HPDE6-E6E7 (cell line): ENCODE results near the gene GALNT2.
A peak's percentile ranks its signal among the peaks of the same experiment; 100 is the strongest.

Experiments used
- DNase-seq: peaks from one replicate; pipeline ENCODE4 v3.0.0; 2011; ENCODE audit warnings: missing footprints; ENCODE audit errors: extremely low spot score

GALNT2 gene

DNA sequence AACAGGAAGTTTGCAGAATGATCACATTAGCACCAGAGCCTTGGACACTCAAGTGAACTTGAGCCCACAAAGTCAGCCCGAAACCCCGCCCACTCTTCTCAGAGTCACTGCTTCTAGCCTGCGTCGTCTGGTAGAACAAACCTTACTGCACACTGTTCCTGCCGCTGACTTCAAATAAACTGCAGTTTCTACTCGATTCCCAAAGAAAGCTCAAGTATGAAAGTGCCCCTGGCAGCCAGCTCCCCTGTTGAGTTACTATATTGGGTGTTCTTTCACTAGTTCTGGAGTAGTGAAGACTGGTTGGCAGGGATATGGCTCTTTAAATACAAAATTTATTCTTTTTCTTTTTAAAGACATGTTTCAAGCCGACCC lies 164.7 kb downstream of the GALNT2 start:
- no peak for DNase-seq

DNA sequence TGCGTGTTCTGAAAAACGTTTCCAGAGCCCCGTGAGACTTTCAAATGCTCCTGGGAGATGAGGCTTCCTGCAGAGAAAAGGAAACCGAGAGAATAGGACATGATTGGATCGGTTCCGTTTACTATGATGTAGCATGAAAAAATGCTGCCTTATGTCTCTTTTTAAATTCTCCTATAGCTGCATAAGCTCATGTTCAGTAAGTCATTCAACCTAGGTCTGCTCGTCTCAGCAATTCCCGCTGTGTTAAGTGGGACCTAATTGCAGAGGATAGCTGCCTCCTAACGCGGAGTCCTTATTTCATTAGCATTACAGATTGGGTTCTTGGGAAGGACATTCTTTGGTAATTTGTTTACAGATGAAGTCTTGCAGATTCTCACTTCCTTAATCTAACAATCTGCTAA lies 165.3 kb downstream of the GALNT2 start:
- DNase-seq: no peak

DNA sequence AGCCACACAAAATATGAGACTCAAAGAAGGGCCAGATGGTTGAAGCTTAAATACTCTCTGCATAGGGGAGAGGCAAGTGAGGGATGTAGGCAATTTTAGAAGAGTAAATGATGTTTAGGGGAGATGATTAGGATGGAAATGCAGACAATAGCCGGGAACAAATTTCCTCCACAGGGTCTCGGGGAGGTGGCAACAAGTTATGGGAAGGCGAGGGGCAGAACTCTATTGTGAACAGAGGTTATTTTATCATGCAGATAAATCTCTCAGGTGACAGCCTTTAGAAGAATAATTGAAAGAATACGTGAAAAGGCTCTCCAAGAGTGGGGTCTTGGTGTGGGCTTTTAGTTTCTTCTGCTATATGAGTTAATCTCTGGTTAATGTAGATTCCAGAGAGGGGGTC lies 166.7 kb downstream of the GALNT2 start:
- no peak for DNase-seq

DNA sequence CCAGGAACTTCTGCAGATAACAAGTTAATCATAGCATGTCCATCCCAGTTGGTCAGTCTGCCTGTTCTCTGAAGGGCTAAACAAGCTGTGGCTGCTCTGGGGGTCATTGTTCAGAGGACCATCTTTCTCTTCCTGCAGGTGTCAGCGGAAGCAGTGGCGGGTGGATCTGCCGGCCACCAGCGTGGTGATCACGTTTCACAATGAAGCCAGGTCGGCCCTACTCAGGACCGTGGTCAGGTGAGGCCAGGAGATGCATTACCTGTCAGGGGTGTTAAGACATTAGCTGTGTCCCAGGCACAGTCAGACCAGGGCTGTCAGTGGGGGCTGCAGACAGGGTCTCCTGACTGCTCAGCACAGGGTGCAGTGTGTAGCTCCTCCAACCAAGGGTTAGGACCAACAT lies 168.8 kb downstream of the GALNT2 start:
- DNase-seq: no peak

DNA sequence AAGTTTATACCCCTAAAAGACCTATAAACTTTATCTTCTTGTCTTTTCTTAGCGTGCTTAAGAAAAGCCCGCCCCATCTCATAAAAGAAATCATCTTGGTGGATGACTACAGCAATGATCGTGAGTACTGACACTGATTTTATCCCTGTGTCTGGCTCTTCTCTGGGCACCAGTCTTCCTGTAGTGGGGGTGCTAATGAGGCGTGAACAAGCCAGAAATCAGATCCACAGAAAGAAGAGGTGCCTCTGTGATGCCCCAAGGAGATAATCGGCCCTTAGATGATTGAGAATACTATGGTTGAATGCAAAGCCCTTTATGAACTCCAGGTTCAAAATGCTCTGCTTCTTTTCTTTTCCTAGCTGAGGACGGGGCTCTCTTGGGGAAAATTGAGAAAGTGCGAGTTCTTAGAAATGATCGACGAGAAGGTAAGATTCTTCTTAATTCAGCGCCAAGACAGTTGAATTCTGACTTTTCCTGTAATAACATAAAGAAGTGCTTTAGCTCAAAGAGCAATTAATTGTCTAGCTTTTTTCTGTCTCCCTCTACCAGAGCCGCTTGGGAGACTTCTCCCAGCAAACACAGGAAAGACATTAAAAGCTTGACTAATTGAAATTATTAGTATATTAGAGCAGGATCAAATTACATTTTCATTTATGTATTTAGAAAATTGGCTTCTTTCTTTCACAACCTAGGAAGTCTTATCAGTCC lies 169.4 kb downstream of the GALNT2 start:
- no peak for DNase-seq

DNA sequence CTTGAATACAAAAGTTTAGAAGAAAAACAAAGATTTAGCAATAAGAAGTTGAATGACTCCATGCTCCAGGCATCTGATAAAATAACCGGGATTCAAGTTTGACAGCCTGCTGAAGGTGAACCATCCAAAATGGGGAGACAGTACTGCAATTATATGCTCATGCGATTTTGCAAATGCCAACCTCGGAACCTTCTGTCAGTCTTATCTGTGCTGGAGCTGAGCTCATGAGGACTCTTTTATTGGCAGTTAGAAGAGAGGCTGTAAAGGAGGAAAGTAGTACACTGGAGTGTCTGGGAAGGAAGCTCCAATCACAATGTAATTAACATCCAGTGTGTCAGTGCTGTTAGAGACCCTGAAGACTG lies 170.0 kb downstream of the GALNT2 start:
- DNase-seq: no peak

DNA sequence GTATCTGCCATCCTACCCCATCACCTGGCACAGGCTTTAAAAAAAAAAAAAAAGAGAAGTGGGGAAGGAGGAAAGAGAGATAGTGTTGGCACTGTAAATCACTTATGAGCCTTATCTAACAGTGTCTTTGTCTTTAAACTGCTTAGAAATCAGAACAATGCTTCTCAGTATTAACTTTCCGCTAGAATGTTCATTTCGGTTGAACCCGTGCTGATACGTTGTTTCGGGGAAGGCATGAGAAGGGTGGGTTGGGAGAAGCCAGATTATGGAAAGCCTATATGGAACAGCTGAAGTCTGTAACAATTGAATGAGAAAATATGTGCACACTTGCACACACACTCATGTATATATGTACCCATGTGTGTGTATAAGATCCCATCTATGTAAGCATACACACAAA lies 170.8 kb downstream of the GALNT2 start:
- DNase-seq: no peak

DNA sequence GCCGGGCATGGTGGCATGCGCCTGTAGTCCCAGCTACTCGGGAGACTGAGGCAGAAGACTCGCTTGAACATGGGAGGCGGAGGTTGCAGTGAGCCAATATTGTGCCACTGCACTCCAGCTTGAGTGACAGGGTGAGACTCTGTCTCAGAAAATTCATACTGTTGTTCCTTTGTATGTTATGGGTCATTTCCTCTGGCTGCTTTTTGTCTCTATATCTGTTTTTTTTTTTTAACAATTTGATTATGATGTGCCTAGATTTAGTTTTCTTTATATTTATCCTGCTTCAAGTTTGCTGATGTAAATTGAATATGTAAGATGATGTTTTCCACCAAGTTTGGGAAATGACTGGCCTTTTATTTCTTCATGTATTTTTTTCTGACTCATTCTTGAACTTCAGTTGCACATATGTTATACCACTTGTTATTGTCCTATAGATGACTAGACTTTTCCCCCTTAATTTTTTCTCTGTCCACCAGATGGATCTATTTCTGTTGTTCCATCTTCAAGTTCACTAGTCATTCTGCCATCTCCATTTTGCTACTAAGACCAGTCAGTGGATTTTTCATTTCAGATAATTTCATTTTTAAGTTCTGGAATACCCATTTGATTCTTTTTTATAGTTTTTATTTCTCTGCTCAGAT lies 173.5 kb downstream of the GALNT2 start:
- DNase-seq: no peak

DNA sequence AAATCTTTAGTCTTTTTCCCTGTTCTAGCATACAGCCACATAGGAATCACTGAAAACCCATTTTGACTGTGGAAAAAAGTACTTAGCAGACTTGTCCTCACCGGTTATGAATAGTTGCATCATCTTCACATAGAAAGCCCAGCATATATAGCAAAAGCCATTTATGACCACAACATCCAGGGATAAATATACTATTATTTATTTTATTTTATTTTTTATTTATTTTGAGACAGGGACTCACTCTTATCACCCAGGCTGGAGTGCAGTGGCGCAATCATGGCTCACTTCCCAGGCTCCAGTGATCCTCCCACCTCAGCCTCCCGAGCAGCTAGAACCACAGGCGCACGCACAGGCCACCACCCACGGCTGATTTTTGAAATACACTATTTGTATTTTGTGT lies 175.3 kb downstream of the GALNT2 start:
- DNase-seq: no peak

DNA sequence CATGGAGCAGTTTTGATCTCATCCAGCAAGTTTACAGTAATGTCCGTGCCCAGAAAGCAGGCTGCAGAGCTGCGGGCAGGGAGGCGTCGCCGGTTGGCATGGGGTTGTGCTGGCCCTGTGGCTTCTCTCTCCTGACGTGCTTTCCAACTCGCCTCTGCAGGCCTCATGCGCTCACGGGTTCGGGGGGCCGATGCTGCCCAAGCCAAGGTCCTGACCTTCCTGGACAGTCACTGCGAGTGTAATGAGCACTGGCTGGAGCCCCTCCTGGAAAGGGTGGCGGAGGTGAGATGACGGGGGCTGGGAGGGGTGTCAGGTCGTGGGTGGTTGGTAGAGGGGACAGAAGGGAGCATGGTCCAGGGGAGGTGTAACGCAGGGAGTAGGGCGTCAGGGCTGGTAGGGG lies 176.1 kb downstream of the GALNT2 start:
- no peak for DNase-seq

DNA sequence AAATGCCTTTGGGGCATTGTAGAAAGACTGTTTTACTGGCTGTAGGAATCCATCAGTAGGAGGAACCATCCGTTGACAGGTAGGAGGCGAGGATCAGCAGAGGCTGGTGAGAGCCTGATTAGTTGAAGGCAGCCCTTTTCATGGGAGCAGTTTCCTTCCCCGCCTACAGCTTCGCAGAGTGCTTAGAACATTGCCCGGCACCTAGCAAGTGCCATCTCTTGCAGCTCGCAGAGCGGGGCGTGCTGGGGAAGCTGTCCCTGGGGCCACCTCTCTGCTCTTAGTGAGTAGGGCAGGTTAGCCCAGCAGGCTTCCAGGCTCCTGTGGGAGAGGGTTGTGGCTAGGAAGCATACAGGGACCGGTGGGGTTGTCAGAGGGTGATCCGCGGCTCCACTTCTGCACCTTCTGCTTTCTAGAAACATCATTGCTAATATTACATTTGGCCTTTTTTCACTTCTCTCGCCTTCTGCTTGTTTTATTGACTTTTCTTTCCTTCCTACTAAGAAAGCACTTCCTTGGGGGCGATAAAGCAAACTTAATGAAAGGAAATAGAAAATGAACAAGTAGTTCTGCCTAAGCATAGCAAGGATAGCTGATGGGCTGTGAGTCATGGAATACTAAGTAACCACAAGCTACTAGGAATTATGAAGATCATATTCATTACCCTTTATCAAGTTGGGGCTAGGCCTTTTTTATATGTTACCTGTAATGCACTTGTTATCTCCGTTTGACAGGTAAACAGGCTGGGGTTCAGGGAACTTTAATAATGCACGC lies 176.7 kb downstream of the GALNT2 start:
- peak; percentile 17 for DNase-seq

DNA sequence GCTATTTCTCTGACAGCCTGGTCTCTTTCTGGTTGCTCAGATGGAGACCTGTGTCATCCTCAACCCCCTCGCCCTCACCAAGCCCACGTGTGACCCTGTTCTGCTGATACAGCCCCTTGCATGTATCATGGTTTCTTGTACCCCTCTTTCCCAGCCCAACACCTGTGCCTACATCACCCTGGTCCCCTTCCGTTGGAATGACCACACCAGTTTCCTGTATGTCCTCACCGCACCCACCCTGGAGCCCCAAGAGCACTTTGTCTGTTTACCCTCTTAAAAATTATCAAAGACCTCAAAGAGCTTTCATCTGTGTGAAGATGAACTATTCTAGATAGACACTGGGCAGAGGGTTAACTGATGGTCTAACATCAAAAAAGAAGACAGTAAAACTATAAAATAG lies 179.5 kb downstream of the GALNT2 start:
- DNase-seq: no peak

DNA sequence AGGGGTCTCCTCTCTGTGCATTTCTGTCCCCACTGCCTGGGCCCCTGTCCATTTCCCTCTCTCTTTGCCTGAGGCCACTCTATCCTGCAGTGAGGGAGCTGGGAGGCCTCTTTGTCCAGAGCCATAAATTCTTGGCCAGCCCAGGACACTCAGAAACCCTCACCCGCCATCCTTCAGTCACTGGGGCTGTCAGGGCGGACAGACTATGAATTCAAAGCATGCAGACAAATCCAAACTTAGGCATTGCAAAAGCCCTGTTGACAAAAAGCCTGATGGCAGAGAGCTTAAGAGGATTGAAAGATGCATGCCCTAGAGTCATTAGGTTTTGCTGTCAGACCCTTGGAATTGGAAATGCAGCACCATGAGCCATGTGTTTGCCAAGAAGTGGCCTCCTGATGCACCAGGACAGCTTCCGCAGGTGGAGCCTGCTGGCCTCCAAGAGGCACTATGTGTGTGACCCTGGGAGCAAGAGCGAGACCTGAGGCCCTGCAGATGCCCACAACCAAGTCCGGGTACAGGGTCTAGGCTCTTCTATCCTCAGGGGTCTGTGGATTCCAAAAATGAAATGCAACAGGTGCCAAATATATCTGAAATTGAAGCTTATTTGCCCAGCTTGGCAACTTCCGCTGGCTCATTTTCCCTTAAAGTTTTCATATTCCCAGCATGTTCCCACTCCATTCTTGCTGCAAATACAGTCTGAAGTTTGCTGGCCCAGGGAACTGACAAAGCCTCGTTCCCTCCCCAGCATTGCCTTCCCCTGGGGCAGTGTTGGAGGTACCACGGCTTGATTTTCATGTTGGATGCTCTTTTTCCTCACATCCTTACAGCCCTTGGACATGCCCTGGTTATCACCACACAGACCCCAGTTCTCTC lies 181.2 kb downstream of the GALNT2 start:
- no peak for DNase-seq

DNA sequence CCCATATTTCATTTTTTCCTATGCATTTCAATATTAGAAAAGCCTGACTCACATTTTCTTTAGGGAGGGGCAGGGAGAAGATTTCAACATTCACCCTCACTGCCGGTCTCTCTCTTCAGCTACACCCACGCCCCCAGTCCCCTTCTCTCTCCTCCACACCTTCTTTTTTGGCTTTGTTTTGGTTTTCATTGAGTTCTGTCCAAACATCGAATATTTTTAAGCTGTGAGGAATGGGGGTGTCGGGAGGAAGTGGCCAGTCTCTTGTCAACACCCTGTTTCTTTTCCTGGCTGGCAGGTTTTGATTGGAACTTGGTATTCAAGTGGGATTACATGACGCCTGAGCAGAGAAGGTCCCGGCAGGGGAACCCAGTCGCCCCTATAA lies 181.8 kb downstream of the GALNT2 start:
- no peak for DNase-seq

DNA sequence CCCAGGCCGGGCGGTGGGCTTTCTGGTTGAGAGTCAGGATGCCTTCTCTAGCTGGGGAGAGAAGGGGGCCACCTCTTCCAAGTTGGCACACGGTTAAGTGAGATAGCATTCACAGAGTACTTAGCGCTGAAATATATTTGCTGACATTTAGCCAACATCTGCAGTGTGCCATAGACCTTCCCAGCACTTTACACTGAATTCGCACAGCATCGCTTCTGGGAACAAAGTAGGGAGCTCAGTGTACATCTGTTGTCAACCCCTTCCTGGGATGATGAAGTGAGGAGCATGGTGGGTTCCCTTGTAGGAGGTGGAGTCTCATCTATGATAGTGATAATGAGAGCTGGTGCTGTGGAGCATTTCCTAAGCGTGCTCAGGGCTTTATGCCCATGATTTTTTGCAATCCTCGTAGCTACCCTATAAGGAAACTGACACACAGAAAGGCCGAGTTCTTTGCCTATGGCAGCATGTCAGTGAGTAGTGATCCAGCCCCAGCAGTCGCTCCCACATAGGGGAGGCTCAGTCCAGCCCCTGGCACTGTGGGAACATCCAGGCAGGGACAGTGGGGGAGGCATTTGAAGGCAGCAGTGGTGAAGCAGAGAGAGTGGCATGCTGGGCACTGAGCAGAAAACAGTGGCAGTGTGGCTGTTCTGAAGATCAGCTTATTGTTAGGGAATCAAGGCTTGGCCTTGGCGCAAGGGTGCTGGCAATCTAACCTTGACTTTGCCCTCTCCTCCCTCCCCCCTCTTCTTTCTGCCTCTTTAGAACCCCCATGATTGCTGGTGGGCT lies 182.8 kb downstream of the GALNT2 start:
- no peak for DNase-seq

DNA sequence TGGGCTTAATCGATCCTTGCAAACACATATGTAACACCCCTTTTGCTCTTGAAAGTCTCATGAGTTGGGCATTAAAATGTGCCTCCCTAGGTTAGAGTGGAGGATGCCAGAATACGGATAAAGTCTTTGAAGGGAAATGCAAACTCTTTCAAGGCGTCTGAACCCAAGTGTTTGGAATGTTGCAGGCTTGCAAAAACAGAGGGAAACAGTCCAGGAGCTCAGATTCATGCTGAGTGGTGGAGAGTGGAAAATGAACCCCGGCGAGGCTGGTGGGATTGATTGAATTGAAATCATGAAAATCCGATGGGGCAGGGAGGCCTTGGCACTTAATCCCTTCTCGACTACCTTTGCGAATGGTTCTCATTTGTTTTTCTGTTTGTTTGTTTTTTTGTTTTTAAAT lies 183.6 kb downstream of the GALNT2 start:
- no peak for DNase-seq

DNA sequence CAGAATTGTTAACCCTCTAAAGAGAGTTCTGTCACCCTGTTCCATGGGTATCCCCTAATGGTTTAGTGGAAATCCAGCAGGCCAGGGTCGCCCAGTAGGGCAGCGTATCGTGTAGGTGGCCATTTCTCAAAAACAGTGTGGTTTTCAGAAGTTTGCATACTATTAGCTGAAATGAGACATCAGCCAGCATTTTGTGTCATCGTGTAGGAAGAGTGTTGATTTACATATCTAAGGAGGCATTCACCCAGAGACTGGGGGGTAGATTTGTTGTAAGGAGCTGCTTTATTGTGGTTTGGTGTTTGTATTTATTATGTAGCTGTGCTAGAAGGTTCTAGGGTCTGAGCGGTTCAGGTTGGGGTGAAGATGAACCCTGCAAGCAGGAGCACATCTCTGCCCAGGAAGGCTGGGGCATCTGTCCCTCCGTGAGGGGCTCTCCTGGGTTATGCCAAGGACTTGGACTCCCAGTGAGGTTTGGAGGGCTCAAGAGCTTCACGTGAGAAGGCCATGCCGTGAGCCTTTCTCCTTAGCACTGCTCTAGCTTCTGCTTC lies 184.7 kb downstream of the GALNT2 start:
- no peak for DNase-seq

DNA sequence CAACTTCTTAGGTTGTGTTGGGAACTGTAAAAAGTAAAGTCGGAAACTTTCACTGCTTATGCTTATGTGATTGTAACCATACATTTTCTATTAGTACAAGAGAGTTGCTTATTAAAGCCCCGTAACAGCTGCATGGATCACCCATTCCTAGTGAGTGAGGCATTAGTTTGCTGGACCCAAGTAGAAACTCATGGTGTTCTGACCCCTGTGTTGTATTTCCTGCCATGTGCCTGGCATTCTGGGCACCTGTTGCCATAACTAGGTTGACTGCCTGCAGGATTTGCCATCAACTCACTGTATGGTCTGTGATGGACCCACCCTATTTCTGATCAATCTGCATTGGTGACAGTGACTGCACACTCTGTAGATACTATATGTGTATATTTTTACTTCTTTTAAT lies 186.1 kb downstream of the GALNT2 start:
- DNase-seq: no peak

DNA sequence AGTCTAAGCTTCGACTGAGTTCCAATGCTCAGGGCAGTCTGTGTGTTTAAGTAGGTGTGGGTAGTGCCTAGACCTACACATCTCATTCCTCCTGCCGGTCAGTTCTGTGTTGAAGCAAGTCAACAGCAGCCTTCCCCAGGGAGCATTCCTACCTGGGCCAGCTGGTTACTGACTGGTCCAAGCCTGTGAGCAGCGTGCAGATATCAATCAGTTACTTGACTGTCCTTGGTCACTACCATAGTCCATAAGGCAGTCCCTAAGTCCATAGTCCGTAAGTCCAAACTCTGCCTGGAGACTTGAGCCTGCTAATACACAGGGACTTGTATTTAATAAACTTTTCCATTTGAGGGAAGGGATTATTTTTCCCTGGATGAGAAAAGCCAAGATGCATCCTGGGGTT lies 187.2 kb downstream of the GALNT2 start:
- DNase-seq: no peak

DNA sequence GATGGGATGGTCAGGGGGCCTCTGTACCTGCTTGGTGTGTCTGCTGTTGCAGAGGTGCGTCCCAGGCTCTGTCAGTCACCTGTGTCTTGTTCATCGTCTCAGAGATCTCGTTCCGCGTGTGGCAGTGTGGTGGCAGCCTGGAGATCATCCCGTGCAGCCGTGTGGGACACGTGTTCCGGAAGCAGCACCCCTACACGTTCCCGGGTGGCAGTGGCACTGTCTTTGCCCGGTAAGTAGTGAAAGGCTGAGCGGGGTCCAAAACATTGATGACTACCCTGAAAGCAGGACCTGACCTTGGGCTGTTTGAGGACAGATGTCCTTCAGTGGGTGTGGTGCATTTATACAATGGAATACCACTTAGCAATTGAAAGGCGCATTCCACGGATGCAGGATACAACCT lies 188.1 kb downstream of the GALNT2 start:
- no peak for DNase-seq

DNA sequence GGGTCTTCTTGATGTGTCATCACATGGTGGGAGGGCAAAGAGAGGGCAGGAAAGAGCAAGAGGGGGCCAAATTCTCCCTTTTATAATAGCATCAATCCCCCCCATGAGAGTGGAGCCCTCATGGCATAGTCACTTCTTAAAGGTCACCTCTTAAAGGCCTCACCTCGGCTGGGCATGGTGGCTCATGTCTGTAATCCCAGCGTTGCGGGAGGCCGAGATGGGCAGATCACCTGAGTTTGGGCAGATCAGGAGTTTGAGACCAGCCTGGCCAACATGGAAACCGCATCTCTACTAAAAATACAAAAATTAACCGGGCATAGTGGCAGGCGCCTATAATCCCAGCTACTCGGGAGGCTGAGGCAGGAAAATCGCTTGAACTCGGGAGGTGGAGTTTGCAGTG lies 189.0 kb downstream of the GALNT2 start:
- DNase-seq: no peak
